ENCODE measurements around the gene SOCS3. TPM values are rescaled to one million over a fixed set of nuclear protein-coding genes. Genes with fewer than 3 reads are reported as not detected.

Gene SOCS3
- total and polyA plus RNA-seq, 2 donors (not counting 1 experiment from before 2014, with no cell fraction given): 52.6 to 185 TPM

DNA sequence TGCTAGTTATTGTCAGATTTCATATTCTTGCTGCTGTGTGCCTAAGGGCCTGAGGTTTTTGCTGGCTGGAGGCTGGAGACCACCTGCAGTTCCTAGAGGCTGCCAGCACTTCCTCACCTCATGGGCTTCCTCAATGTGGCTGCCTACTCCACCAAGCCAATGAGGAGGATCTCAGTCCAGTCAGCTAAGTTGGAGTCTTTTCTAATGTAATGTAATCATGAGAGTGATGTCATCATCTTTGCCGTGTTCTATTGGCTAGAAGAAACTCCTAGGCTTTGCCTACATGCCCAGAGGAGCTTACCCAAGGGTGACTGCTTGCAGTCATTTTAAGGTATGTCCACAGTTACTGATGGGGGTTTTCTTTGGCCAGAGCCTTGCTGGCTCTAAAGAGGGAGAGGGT is 53.0 kb downstream of the SOCS3 start:
- no peaks in the 10 kb centered on the region for H3K79me2 ChIP-seq (ENCODE audit: control insufficient read depth, insufficient read depth, low read length)
- H3K36me3 ChIP-seq (ENCODE audit: control insufficient read depth, insufficient read depth, low read length): no peaks in the 10 kb centered on the region
- H4K20me1 ChIP-seq (ENCODE audit: control insufficient read depth, extremely low read depth, insufficient read depth, low read length): no peaks in the 10 kb centered on the region
- H3K9me3 ChIP-seq (ENCODE audit: control insufficient read depth, insufficient read depth, low read depth, low read length): no peaks in the 10 kb centered on the region
- H3K9ac ChIP-seq (ENCODE audit: insufficient read depth, low read length): no peak overlapping the region
- no peak for TF ChIP-seq EZH2 (IDR thresholded peaks at IDR 0.05; ENCODE audit: low read length, missing control alignments)
- TF ChIP-seq, protein P1, sequence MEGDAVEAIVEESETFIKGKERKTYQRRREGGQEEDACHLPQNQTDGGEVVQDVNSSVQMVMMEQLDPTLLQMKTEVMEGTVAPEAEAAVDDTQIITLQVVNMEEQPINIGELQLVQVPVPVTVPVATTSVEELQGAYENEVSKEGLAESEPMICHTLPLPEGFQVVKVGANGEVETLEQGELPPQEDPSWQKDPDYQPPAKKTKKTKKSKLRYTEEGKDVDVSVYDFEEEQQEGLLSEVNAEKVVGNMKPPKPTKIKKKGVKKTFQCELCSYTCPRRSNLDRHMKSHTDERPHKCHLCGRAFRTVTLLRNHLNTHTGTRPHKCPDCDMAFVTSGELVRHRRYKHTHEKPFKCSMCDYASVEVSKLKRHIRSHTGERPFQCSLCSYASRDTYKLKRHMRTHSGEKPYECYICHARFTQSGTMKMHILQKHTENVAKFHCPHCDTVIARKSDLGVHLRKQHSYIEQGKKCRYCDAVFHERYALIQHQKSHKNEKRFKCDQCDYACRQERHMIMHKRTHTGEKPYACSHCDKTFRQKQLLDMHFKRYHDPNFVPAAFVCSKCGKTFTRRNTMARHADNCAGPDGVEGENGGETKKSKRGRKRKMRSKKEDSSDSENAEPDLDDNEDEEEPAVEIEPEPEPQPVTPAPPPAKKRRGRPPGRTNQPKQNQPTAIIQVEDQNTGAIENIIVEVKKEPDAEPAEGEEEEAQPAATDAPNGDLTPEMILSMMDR (conservative IDR thresholded peaks at IDR 0.05 in 1 of 2, IDR thresholded peaks at IDR 0.05 in 1 of 2; ENCODE audit: low read depth in 1 of 2, low read length in 2 of 2): no peak
- H3K27me3 ChIP-seq (ENCODE audit: control insufficient read depth, insufficient read depth, low read length): no peaks in the 10 kb centered on the region
- no peak overlapping the region for H3K27ac ChIP-seq (ENCODE audit: insufficient read depth, low read length)
- H3K4me1 ChIP-seq (ENCODE audit: control insufficient read depth, extremely low read depth, insufficient read depth, low read length): no peaks in the 10 kb centered on the region
- no peak for DNase-seq (ENCODE audit: low read depth in 2 of 2)
- no peak overlapping the region for H2AFZ ChIP-seq (ENCODE audit: low read length)
- H3K4me3 ChIP-seq (replicated peaks in 1 of 4; ENCODE audit: control extremely low read depth in 1 of 4, insufficient read depth in 1 of 4, low read depth in 3 of 4, low read length in 4 of 4): no peak overlapping the region
- H3K4me2 ChIP-seq (ENCODE audit: extremely low read depth, insufficient read depth, low read length): no peak overlapping the region

Other genes starting within 250 kb of the SOCS3 start
- gene TMC6, start 231.3 kb downstream of the SOCS3 start, total RNA-seq: 0.17 and 0.26 TPM in 2 replicates
- gene TMC6, start 231.3 kb downstream of the SOCS3 start, polyA plus RNA-seq: 1.3 TPM in 1 of 2 replicates, not detected in the other
- not detected in 2 replicates for gene TMC8, start 229.3 kb downstream of the SOCS3 start, total RNA-seq
- 0.02 TPM in 1 of 2 replicates, not detected in the other for gene TMC8, start 229.3 kb downstream of the SOCS3 start, polyA plus RNA-seq
- not detected in 2 replicates for gene C17orf99, start 213.7 kb downstream of the SOCS3 start, total RNA-seq
- gene C17orf99, start 213.7 kb downstream of the SOCS3 start, polyA plus RNA-seq: not detected in 2 replicates
- 9.5 and 15.5 TPM in 2 replicates for gene SYNGR2, start 191.5 kb downstream of the SOCS3 start, total RNA-seq
- 23.8 and 25.0 TPM in 2 replicates for gene SYNGR2, start 191.5 kb downstream of the SOCS3 start, polyA plus RNA-seq
- 7.7 and 69.2 TPM in 2 replicates for gene TK1, start 173.0 kb downstream of the SOCS3 start, total RNA-seq
- 40.6 and 138 TPM in 2 replicates for gene TK1, start 173.0 kb downstream of the SOCS3 start, polyA plus RNA-seq
- gene AFMID, start 172.7 kb downstream of the SOCS3 start, total RNA-seq: 24.1 and 29.2 TPM in 2 replicates
- 20.9 and 28.1 TPM in 2 replicates for gene AFMID, start 172.7 kb downstream of the SOCS3 start, polyA plus RNA-seq
- gene BIRC5, start 145.8 kb downstream of the SOCS3 start, total RNA-seq: 3.6 and 28.6 TPM in 2 replicates
- gene BIRC5, start 145.8 kb downstream of the SOCS3 start, polyA plus RNA-seq: 11.1 and 55.0 TPM in 2 replicates
- gene TMEM235, start 128.4 kb downstream of the SOCS3 start, total RNA-seq: not detected in 2 replicates
- not detected in 2 replicates for gene TMEM235, start 128.4 kb downstream of the SOCS3 start, polyA plus RNA-seq
- gene PGS1, start 18.6 kb upstream of the SOCS3 start, total RNA-seq: 29.8 and 34.5 TPM in 2 replicates
- gene PGS1, start 18.6 kb upstream of the SOCS3 start, polyA plus RNA-seq: 21.7 and 22.4 TPM in 2 replicates
- gene DNAH17, start 217.3 kb upstream of the SOCS3 start, total RNA-seq: not detected in 2 replicates
- gene DNAH17, start 217.3 kb upstream of the SOCS3 start, polyA plus RNA-seq: not detected in 2 replicates

All from fibroblast of lung (primary cell).